ENCODE measurements around the gene NAV2.
A peak's percentile ranks its signal among the peaks of the same experiment; 100 is the strongest.

Gene NAV2

GRCh38 chr11:19813158-19813879 lies 100.7 kb downstream of the NAV2 start:
- no peak for DNase-seq

- peak; percentile 33 for DNase-seq
Observed at GRCh38 chr11:19814421-19814820, 101.8 kb downstream of the NAV2 start.

GRCh38 chr11:19816040-19816439 lies 103.4 kb downstream of the NAV2 start:
- no peak for DNase-seq

GRCh38 chr11:19816817-19817216 lies 104.2 kb downstream of the NAV2 start:
- no peak for DNase-seq

GRCh38 chr11:19817265-19817851 lies 104.7 kb downstream of the NAV2 start:
- DNase-seq, result peak; percentile 35

GRCh38 chr11:19817870-19818269 lies 105.2 kb downstream of the NAV2 start:
- DNase-seq, result no peak

- peak; percentile 57 for DNase-seq
Observed at GRCh38 chr11:19818619-19819018, 106.0 kb downstream of the NAV2 start.

GRCh38 chr11:19819148-19819547 lies 106.5 kb downstream of the NAV2 start:
- peak; percentile 92 for DNase-seq

- DNase-seq, result peak; percentile 58
Observed at GRCh38 chr11:19820100-19820499, 107.5 kb downstream of the NAV2 start.

GRCh38 chr11:19821412-19821875 lies 108.8 kb downstream of the NAV2 start:
- DNase-seq, result no peak

- DNase-seq, result no peak
Observed at GRCh38 chr11:19821993-19822392, 109.4 kb downstream of the NAV2 start.

- DNase-seq, result no peak
Observed at GRCh38 chr11:19822531-19822930, 109.9 kb downstream of the NAV2 start.

GRCh38 chr11:19826606-19827005 lies 114.0 kb downstream of the NAV2 start:
- DNase-seq, result no peak

- peak; percentile 10 for DNase-seq
Observed at GRCh38 chr11:19827399-19828135, 114.9 kb downstream of the NAV2 start.

GRCh38 chr11:19828382-19829108 lies 115.9 kb downstream of the NAV2 start:
- DNase-seq, result no peak

GRCh38 chr11:19829109-19829837 lies 116.6 kb downstream of the NAV2 start:
- no peak for DNase-seq

- DNase-seq, result no peak
Observed at GRCh38 chr11:19832086-19832750, 119.6 kb downstream of the NAV2 start.

- DNase-seq, result no peak
Observed at GRCh38 chr11:19832901-19833300, 120.3 kb downstream of the NAV2 start.

GRCh38 chr11:19834771-19835170 lies 122.1 kb downstream of the NAV2 start:
- no peak for DNase-seq

GRCh38 chr11:19836666-19837065 lies 124.0 kb downstream of the NAV2 start:
- no peak for DNase-seq

- no peak for DNase-seq
Observed at GRCh38 chr11:19838994-19839768, 126.5 kb downstream of the NAV2 start.
